Neural cell (in vitro differentiated cells): ENCODE measurements around the gene ITGB3. TPM values are rescaled to one million over a fixed set of nuclear protein-coding genes. Genes with fewer than 3 reads are reported as not detected.

ENCODE experiments used
- H2AFZ ChIP-seq: fragments of 200-600, 300-800 bp; sonication (generic), shearing (Covaris generic); 2 replicates; pipeline ENCODE4 v1.6.0; 2014; ENCODE audit warnings: low read depth, mild to moderate bottlenecking, antibody characterized with exemption, low read length, moderate library complexity
- H3F3A ChIP-seq: fragments of 200-600 bp; shearing (Covaris generic); 2 replicates; pipeline ENCODE4 v1.6.1; 2016; ENCODE audit warnings: mild to moderate bottlenecking, moderate library complexity, mixed read lengths, antibody characterized with exemption, low read length; ENCODE audit not compliant: insufficient read depth, poor library complexity, severe bottlenecking
- H3K27ac ChIP-seq: fragments of 200-600, 300-800 bp; sonication (generic), shearing (Covaris generic); 2 replicates; pipeline ENCODE4 v1.5.1; 2014; ENCODE audit warnings: mild to moderate bottlenecking, low read length, moderate library complexity
- H3K27me3 ChIP-seq: fragments of 300-800, 200-600 bp; sonication (generic), shearing (Covaris generic); 2 replicates; pipeline ENCODE4 v1.6.0; 2014; ENCODE audit warnings: mild to moderate bottlenecking, low read depth, low read length, moderate library complexity; ENCODE audit not compliant: insufficient read depth
- H3K36me3 ChIP-seq: fragments of 300-800, 200-600 bp; sonication (generic), shearing (Covaris generic); 2 replicates; pipeline ENCODE4 v1.5.1; 2014; ENCODE audit warnings: mild to moderate bottlenecking, antibody characterized with exemption, low read length, moderate library complexity; ENCODE audit not compliant: insufficient read depth
- H3K4me2 ChIP-seq: fragments of 300-800, 200-600 bp; sonication (generic), shearing (Covaris generic); 2 replicates; pipeline ENCODE4 v1.6.0; 2014; ENCODE audit warnings: mild to moderate bottlenecking, low read length
- H3K4me3 ChIP-seq: fragments of 300-800, 200-600 bp; sonication (generic), shearing (Covaris generic); 2 replicates; pipeline ENCODE4 v1.5.1; 2014; ENCODE audit warnings: mild to moderate bottlenecking, low read length, moderate library complexity
- H3K79me2 ChIP-seq: fragments of 200-600 bp; shearing (Covaris generic); replicated peaks from 2 replicates; pipeline ENCODE4 v1.6.0; 2014; ENCODE audit warnings: mild to moderate bottlenecking, low read length, moderate library complexity; ENCODE audit not compliant: insufficient read depth
- H3K9ac ChIP-seq: fragments of 300-800, 200-600 bp; sonication (generic), shearing (Covaris generic); 2 replicates; pipeline ENCODE4 v1.6.1; 2016; ENCODE audit warnings: mild to moderate bottlenecking, low read length, mixed read lengths
- H3K9me2 ChIP-seq: fragments of 200-600 bp; shearing (Covaris generic); 2 replicates; pipeline ENCODE4 v1.6.1; 2016; ENCODE audit warnings: mild to moderate bottlenecking, low read length, mixed read lengths; ENCODE audit not compliant: insufficient read depth
- H3K9me3 ChIP-seq: fragments of 200-600, 300-800 bp; sonication (generic), shearing (Covaris generic); 2 replicates; pipeline ENCODE4 v1.6.1; 2016; ENCODE audit warnings: mild to moderate bottlenecking, mixed run types, low read length, moderate library complexity, mixed read lengths
- H4K20me1 ChIP-seq: fragments of 200-600 bp; shearing (Covaris generic); 2 replicates; pipeline ENCODE4 v1.6.1; 2016; ENCODE audit warnings: mild to moderate bottlenecking, mixed run types; ENCODE audit not compliant: insufficient read depth
- CTCF ChIP-seq: fragments of 450-650 bp; IDR thresholded peaks from 2 replicates; pipeline ENCODE4 v1.5.1; 2014; ENCODE audit warnings: antibody characterized with exemption, mild to moderate bottlenecking, moderate library complexity; ENCODE audit not compliant: poor library complexity, severe bottlenecking
- EP300 ChIP-seq: fragments of 450-650 bp; conservative IDR thresholded peaks from 2 replicates; pipeline ENCODE4 v1.6.1; 2014; ENCODE audit warnings: antibody characterized with exemption, mild to moderate bottlenecking, moderate library complexity; ENCODE audit not compliant: poor library complexity, severe bottlenecking
- EZH2 ChIP-seq: fragments of 200-600, 300-800 bp; shearing (Covaris generic), sonication (generic); IDR thresholded peaks from 2 replicates; pipeline ENCODE4 v1.6.1; 2014; ENCODE audit warnings: antibody characterized with exemption, low read length, borderline replicate concordance, mild to moderate bottlenecking; ENCODE audit not compliant: insufficient read depth, poor library complexity, severe bottlenecking
- MXI1 ChIP-seq: fragments of 450-650 bp; conservative IDR thresholded peaks from 2 replicates; pipeline ENCODE4 v1.6.1; 2014; ENCODE audit warnings: antibody characterized with exemption, mild to moderate bottlenecking; ENCODE audit not compliant: poor library complexity, severe bottlenecking
- POLR2AphosphoS5 ChIP-seq: IDR thresholded peaks from 2 replicates; pipeline ENCODE4 v1.6.1; 2012
- RAD21 ChIP-seq: fragments of 450-650 bp; conservative IDR thresholded peaks from 2 replicates; pipeline ENCODE4 v1.6.1; 2014; ENCODE audit warnings: antibody characterized with exemption, mild to moderate bottlenecking, moderate library complexity
- REST ChIP-seq: IDR thresholded peaks from 2 replicates; pipeline ENCODE4 v1.6.1; 2012; ENCODE audit warnings: borderline replicate concordance
- SMC3 ChIP-seq: fragments of 450-650 bp; conservative IDR thresholded peaks from 2 replicates; pipeline ENCODE4 v1.6.1; 2014; ENCODE audit warnings: antibody characterized with exemption, mild to moderate bottlenecking, moderate library complexity; ENCODE audit not compliant: poor library complexity
- TAF1 ChIP-seq: IDR thresholded peaks from 2 replicates; pipeline ENCODE4 v1.6.1; 2012; ENCODE audit warnings: low read depth
- polyA plus RNA-seq: library from polyadenylated mRNA; depleted of rRNA; stranded (reverse); fragments of >200 nt; gene quantifications from 2 replicates; pipeline ENCODE4 v1.2.3, GENCODE V29; 2014

Gene ITGB3
- polyA plus RNA-seq, 1 donor from 2014 or later: not detected

DNA sequence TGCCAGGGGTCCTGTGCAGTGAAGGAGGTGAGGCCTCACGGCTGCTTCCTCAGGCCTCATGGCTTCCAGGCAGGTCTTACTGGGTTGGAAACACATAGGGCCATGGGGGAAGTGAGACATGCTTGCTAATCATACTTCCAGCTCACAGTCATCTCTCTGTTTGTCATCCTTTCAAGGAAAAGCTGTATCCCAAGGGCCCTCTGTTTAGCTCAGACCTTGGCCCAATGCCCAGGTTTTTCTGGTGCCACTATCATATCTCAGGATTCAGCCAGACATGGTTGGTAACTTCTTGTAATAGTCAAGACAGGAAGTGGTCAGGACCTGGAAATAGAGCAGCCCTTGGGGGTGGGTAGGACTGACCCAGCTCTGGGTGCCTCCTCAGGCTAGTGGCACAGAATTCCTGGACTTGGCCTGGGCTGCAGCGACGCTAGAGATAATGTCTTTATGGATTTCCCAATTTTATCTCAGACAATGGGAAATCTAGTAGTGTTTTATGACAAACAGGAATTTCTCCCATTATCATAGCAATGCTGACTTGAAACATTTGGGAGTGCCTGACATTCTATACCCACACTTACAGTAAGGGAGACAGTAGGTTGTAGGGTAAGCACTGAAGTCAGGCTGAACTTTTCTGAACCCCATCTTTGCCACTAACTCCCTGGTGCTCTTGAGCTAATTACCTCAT, 13.5 kb upstream of the ITGB3 start:
- Histone ChIP-seq H3K9me2 (no peaks in the 10 kb centered on the region), H3K9me3 (no peaks in the 10 kb centered on the region), H3K4me3 (no peak overlapping the region), H2AFZ (no peak overlapping the region), H3K27ac (no peak overlapping the region), H3K36me3 (no peaks in the 10 kb centered on the region), H3K27me3 (no peaks in the 10 kb centered on the region), H4K20me1 (no peaks in the 10 kb centered on the region), H3K79me2 (no peaks in the 10 kb centered on the region), H3K9ac (no peak overlapping the region), H3F3A (no peaks in the 10 kb centered on the region), H3K4me2 (no peak overlapping the region)
- TF ChIP-seq EP300 (no peak), SMC3 (no peak), CTCF (no peak), POLR2AphosphoS5 (no peak), RAD21 (no peak), TAF1 (no peak), MXI1 (no peak), REST (no peak), EZH2 (no peak)

- no peak for TF ChIP-seq MXI1
- no peak for TF ChIP-seq SMC3
- no peak for TF ChIP-seq CTCF
- TF ChIP-seq TAF1: no peak
- no peak for TF ChIP-seq POLR2AphosphoS5
- no peak for TF ChIP-seq EZH2
- TF ChIP-seq REST: no peak
- TF ChIP-seq RAD21: no peak
- no peak for TF ChIP-seq EP300
- H3K4me2 ChIP-seq: no peak overlapping the region
- no peaks in the 10 kb centered on the region for H3F3A ChIP-seq
- no peak overlapping the region for H2AFZ ChIP-seq
- H3K9me3 ChIP-seq: no peaks in the 10 kb centered on the region
- H3K27ac ChIP-seq: no peak overlapping the region
- H3K36me3 ChIP-seq: no peaks in the 10 kb centered on the region
- no peaks in the 10 kb centered on the region for H3K27me3 ChIP-seq
- no peaks in the 10 kb centered on the region for H3K9me2 ChIP-seq
- no peak overlapping the region for H3K4me3 ChIP-seq
- H4K20me1 ChIP-seq: no peaks in the 10 kb centered on the region
- H3K9ac ChIP-seq: no peak overlapping the region
- H3K79me2 ChIP-seq: no peaks in the 10 kb centered on the region
Measured at GRCh38 chr17:47240806-47241205, 12.8 kb upstream of the ITGB3 start.
